ENCODE data around the gene AMN. TPM values are rescaled to one million over a fixed set of nuclear protein-coding genes. Genes with fewer than 3 reads are reported as not detected.

AMN gene
- total RNA-seq, 1 experiment from 2014 or later, result 0.40 TPM

GRCh38 chr14:102943979-102944378 is 21.5 kb downstream of the AMN start:
- DNase-seq (ENCODE audit: low read depth), result no peak

GRCh38 chr14:102944448-102945330 is 22.2 kb downstream of the AMN start:
- no peak for DNase-seq (ENCODE audit: low read depth)

- no peak for DNase-seq (ENCODE audit: low read depth)
Measured at GRCh38 chr14:102945346-102946130, 23.1 kb downstream of the AMN start.

- no peak for DNase-seq (ENCODE audit: low read depth)
Measured at GRCh38 chr14:102947321-102948103, 25.0 kb downstream of the AMN start.

GRCh38 chr14:102948698-102949061 is 26.2 kb downstream of the AMN start:
- no peak for DNase-seq (ENCODE audit: low read depth)

GRCh38 chr14:102949062-102949800 is 26.8 kb downstream of the AMN start:
- DNase-seq (ENCODE audit: low read depth), result no peak

- no peak for DNase-seq (ENCODE audit: low read depth)
Measured at GRCh38 chr14:102949801-102950451, 27.5 kb downstream of the AMN start.

- no peak for DNase-seq (ENCODE audit: low read depth)
Measured at GRCh38 chr14:102951034-102951433, 28.6 kb downstream of the AMN start.

- DNase-seq (ENCODE audit: low read depth), result no peak
Measured at GRCh38 chr14:102951799-102952198, 29.3 kb downstream of the AMN start.

- DNase-seq (ENCODE audit: low read depth), result no peak
Measured at GRCh38 chr14:102952276-102952675, 29.8 kb downstream of the AMN start.

- DNase-seq (ENCODE audit: low read depth), result no peak
Measured at GRCh38 chr14:102953100-102953499, 30.6 kb downstream of the AMN start.

- no peak for DNase-seq (ENCODE audit: low read depth)
Measured at GRCh38 chr14:102954081-102954789, 31.8 kb downstream of the AMN start.

- no peak for DNase-seq (ENCODE audit: low read depth)
Measured at GRCh38 chr14:102955636-102956408, 33.4 kb downstream of the AMN start.

GRCh38 chr14:102957222-102957621 is 34.8 kb downstream of the AMN start:
- DNase-seq (ENCODE audit: low read depth), result no peak

GRCh38 chr14:102958461-102958860 is 36.0 kb downstream of the AMN start:
- DNase-seq (ENCODE audit: low read depth), result no peak

- no peak for DNase-seq (ENCODE audit: low read depth)
Measured at GRCh38 chr14:102962111-102962627, 39.7 kb downstream of the AMN start.

GRCh38 chr14:102964152-102964730 is 41.8 kb downstream of the AMN start:
- DNase-seq (ENCODE audit: low read depth), result no peak

- DNase-seq (ENCODE audit: low read depth), result no peak
Measured at GRCh38 chr14:102965282-102965681, 42.8 kb downstream of the AMN start.

All from Daoy (cell line).